Epidermal melanocyte (primary cell): ENCODE results near the gene PDZRN3.
A peak's percentile ranks its signal among the peaks of the same experiment; 100 is the strongest.

ENCODE experiments used
- DNase-seq: peaks from one replicate; pipeline ENCODE4 v3.0.0; 2011; ENCODE audit warnings: low spot score; ENCODE audit not compliant: insufficient read length

Gene PDZRN3

DNA sequence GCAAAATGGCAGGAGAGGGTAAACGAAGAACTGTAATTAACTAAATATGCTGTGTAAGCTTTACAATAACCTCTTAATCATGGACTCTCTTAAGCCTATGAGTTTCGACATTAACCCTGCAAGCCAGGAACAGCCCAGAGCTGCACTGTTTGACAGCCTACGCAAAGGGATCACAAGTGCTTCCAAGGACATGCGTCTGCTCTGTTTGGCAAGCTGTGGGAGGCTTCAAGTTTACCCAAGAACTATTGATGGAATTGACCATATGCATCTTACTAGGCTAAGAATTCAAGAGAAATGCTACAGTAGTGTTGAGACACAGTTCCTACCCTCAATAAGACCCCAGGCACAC, 66.0 kb downstream of the PDZRN3 start:
- DNase-seq, result no peak

DNA sequence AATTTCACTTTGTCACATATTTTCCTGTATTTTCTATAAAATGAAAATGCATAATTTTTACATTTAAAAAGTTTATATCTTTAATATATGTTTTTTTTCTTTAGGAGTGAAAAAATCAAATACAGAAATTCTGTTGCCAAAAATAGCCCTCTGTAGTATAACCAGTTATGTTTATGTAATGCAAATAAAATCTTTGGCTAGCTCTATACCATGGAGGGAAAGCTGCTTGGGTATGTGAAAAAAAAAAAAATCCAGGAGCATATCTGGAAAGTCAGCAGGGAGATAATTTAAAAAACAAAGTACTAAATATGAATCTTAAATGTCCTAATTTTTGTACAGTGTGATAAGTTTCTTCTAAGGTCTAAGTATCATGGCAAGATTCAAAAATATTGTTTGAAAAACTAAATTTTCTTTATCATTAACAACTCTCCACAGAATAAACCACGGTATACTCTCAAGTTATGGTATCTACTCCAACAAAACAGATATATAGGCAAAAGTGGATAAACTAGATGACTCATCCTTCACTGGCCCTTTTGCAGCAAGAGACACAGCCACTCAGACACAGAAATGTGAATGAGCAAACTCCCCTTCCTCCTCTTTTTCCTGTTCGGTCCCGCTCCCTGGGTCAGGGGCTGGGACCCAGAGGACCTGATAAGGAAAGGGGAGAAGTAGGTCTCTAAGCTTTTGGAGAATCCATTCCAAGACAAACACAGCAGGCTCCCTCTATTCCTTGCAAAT, 66.6 kb downstream of the PDZRN3 start:
- DNase-seq, result no peak

DNA sequence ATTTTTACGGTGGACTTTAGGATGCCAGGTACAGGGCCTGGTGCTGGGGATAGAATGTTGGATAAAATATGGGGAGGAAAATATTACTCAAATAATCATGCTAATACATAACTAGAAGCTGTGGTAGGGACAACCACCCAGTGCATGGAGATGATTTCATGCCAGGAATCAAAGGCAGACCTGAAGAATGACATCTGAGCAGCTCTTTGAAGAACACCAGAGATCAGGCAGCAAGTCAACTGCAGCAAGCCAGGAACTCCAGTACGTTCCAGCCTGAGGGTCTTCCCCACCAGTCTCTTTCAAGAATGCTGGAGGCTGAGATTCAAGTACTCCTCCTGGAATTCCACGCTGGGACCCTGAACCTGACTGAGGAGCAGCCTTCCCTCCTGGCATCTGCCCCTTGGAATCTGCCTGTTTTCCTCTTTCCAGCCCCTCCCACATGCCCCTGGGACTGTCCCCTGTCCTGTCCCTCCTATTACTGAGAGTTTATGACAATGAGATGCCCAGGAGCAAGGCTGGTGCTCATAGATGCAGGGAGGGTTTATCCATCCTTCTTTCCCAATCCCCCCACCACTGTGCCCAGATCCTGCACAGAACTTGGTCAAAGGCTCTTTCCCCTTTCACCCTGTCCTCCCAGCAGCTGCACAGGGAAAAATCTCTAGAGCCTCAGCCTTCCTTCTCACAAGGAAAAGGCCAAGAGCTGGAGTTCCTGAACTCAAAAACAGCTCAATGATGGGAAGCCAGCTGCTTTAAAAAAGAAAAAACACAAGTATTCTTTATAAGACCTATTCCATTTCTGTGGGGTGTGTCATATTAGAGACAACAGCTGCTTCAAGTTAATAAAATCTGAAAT, 68.0 kb downstream of the PDZRN3 start:
- DNase-seq, result no peak

DNA sequence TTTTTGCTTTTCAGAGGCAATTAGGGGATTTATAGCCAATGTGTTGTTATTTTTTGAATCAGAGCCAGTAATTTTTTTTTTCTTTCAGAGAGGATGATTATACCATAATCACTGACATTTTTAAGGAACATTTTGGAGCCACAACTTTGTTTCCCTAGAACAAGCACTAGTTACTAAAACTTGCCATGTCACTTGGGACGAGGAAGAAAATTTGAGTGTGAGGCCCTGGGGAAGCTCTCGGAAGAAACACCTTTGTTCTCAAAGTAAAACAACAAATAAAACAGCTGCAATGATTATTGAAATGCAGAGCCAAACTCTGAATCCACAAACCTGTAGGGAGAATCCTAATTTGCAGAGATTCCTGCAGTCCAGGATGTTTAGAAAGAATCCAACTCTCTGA, 69.7 kb downstream of the PDZRN3 start:
- DNase-seq, result no peak

DNA sequence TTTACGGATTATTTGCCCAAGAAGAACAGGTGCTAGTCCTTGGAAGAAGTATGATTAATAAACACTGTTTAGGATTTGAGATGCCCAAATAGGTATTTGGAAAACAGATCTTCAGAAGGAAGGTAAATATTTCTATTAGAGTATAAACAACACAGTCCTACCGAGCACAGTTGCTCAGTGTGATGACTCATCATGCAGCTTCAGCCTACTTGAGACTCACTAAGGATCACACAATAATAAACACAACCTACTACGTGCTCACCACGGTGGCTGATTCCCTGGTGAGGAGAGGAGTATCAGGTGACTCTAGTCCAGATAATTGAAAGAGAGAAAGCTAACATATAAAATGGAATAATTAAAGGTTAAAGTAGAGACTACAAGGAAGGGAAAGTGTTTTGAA, 72.0 kb downstream of the PDZRN3 start:
- no peak for DNase-seq

DNA sequence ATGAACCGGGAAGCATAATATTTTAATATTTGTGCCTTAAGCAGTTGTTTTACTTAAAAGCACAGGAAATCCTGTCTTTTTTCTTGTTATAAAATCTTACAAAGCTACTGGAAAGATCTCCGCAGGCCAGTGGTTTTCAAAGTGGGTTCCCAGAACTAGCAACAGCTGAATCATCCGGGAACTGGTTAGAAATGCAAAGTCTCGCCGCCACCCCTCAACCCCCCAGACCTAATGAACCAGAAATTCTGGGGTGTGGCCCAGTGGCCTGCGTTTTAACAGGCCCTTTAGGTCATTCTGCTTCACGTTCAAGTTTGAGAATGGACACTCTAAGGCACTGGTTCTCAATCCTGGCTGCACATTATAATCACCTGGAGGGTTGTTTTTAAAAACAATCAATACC, 74.7 kb downstream of the PDZRN3 start:
- no peak for DNase-seq

DNA sequence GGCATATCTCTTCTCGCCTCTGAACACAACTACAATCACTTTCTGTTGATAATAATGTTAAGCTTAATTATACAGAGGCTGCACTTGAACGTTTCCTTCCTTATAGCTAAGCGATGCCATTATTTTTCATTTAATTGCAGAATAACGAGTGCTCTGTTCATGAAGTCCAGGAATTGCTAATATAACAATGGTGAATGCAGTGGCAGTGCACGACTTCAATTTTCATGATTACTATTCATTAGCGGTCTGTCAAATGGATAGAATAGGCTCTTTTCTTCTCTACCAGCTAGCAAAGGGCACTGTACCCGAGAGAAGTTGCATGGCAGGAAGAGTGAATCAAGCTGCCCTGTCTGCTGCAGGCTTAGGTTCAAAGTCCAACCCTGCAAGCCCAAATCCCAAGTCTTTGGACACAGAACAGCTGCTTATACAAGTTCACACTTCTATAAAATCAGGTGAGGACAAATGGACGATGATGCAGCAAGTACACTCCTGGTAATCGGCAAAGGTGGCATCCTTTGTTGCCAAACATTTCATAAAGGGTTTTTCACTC, 75.6 kb downstream of the PDZRN3 start:
- peak; percentile 60 for DNase-seq

DNA sequence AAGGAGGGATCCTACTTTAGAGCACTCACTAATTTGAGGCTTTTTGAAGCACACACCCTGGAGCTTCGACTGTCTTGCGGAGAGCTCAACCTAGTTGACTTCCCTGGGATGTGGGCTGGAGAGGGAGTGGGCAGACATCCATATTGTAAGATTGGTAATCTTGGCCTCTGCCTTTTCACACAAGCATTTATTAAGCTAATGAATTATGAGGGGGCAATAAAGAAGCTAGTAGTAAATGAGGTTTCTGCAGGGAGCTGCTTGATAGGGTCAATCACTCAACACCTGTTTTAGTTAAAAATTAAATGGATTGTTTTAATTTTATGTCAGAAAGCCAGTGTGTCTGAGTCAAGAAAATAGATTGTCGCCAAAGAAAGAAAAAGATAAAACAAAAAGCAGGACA, 76.3 kb downstream of the PDZRN3 start:
- no peak for DNase-seq

DNA sequence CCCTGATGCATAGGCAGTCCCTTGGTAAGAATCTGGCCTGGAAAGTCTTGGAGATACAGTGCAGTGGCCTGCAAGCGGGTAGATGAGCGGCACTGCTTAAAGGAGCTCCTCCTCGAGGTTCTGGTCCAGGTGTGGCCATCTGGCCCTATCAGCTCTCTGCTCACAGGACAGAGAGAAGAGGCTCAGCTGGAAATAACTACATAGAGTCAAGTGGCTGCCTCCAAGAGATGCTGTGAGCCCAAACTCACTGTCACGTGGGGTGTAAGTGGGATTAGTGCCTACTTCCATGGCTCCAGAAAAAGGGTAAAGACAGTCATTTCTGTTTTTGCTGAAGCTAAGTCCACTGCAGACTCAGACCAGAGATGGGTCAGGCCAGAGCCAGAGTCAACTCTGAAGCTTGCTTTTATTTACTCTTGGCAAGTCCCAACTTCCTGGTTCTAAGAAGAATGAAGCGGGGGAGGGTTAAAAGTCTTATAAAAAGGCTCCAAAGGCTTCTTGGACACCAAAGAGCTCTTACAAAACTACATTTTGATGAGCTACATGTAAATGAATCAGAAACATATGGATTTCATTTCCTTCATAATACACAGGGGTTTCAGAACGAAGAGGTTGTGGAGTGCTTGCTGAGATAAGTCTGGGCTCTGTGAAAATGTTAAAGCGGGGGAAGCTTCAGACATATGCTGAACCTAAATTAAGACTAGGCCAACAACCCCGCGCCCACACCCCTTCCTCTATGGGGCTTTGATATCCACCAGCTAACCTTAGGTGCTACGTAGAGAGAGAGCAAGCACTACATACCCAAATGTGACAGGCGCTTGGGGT, 77.1 kb downstream of the PDZRN3 start:
- peak; percentile 29 for DNase-seq

DNA sequence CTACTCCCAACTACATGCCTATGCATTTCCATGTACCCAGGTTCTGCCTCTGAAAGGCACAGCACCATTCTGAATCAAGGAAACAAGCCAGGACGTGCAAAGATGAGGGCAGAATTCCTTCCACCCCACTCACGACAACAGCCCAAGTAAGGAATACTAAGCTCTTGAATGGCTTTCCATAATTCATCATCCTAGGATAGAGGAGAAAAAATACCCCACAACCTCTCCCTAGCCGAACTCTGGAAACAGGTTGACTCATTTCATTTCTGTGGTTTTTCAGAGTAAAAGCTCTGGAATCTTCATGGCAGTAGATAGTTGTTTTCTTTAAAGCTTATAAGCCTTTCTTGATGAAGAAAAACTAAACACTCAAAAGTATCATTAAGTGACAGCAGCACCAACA, 77.8 kb downstream of the PDZRN3 start:
- peak; percentile 36 for DNase-seq

DNA sequence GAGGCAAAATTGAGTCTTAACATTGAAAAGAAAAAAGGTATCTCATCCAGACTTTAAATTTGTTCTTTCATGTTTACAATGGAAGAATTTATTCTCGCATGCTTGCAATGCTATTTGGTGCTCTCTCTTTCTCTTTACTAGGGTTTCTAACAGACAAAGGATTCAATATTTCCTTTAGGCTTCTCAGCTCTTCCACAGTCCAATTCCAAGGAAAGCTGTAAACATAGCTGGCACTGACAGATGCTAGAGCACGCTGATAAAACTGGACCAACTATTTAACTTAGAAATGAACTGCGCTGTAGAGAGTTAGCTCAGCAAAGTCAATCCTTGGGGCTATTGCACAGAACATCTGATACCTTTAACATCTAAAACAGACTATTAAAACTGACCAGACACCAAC, 81.3 kb downstream of the PDZRN3 start:
- no peak for DNase-seq

DNA sequence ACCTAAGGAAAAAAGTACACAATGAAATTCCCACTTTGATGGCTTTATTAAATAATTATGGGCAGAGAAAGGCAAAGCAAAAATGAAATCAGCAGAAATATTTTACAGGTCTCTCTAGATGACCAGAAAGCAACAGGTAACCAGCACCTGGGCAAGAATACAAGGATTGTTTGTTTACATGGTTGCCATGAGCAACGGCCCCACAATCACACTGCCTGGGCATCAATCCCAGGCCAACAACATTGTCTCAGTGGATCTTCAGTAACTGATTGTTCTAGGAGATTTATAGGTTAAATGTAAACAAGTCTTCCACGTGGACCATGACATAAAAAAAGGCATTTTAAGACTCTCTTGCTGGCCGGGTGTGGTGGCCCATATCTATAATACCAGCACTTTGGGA, 82.6 kb downstream of the PDZRN3 start:
- no peak for DNase-seq

DNA sequence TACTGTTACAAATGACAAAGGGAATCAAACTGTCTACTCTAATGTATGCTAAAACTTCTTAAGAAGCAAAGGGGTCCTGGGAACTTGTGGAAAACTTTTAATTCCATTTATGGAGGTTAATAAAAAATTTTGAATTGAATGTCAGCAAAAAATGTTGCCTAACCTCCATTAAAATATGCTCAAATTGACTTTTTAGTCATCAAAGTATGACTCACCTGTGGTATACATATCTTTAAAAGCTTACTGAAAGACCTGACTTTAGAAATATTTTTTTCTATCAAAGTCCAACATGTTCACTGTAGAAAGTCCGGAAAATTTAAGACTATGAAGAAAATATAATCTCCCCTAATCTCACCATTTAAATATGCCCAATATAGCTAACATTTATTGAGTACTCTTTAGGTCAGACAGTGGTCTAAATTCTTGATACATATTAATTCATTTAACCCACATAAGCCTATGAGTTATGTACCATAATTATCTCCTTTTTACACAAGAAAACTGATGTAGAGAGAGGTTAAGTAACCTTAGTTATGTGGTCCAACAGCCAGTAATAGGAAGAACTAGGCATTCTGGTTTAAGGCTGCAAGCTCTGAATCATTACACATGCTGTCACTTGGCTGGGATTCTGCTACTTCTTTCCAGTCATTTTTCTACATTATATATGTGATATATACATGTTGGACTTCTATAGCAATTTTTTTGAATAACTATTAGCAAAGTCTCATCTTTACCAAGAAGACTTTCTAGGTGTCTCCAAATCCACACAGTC, 83.6 kb downstream of the PDZRN3 start:
- no peak for DNase-seq

DNA sequence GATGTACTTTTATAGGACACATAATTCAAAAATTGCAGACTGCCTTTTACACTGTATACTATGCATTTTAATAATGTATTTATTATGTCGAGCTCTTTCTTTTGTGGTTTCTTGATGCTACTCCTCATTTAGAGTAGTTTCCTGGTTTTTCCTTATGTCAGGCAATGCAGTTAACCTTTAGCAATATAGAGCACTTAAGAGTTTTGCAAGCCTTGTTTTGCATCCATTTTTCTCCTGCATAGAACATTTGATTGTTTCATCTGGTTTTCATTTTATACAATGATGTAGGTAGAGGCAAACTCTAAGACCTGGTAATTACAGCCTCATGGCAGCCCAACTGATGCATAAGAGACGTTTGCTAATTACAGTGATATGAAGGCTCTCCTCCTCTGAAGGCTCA, 86.3 kb downstream of the PDZRN3 start:
- DNase-seq, result no peak

DNA sequence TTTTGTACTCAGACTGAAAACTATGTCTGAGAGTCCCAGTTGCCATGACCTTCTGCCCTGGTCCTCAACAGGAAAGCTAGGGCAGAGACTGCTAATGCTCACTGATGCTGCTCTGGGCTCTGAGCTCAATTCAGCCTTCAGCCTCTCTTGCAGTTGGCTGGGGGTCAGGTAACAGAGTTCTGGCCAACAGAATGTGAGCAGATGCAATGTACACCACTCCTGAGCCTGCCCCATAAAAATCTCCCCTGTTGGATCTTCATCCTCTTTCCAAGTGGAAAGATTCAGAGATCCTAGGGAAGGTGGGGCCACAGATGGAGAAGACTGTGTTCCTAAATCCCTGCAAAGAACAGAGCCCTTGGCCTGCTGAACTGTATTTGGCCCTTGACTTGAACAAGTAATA, 87.8 kb downstream of the PDZRN3 start:
- DNase-seq, result no peak

DNA sequence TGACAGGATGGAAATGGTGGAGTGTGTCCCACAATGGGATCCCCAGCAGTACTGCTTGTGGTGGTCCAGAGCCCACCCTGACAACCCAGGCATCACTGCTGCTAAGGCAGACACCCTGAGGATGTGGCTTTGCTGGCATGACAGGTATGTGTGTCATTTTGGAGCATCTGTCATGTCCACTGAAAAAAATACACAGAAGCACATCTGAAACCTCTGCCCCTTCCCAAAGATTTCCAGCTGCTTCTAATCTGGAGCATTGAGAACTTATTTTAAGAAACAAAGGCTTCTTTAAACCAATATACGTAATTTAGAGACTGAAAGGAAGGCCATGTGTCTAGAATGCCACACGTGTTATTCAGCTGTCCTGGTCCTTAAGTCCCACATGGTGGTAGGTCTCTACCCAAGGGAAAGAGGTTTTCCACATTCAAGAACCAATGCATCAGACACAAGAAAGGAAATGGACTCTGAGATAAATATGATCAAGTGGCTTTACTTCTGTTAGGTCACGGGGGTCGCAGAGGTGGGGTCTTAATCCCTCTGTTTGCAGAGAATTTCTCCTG, 88.3 kb downstream of the PDZRN3 start:
- no peak for DNase-seq

DNA sequence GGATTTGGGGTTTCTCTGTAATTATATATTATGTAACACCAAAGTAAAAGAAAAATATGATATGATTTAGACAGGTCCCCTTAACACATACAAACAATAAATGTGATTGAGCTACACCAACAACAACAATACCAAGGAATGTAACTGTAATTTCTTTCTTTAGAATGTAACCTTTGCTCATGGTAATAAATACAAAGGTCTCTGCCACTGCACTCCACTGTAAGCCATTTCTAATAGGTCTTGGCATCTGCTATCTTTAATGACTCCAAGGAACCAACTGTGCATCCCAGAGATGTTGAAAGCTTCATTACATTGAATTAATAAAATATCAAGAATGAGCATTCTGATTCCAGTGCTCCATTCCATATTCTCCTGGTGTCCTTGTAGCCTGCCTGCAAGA, 88.8 kb downstream of the PDZRN3 start:
- DNase-seq, result no peak

DNA sequence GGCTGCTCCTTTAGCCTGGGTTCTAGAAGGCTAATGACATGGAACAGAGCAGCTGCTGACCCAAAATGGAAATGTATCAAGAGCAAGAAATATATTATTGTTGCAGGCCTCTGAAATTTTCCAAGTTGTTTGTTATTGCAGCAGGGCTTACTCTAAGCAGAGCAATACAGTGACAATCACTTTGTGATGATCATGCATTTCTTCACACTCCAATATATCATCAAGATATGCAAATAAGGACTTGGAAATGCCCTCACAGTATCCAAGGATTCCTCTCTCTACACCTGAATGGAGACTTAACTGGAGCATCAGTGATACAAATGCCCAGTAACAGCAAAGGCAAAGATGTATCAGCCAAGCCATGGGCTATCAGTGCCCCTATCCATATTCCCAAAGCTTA, 89.6 kb downstream of the PDZRN3 start:
- no peak for DNase-seq

DNA sequence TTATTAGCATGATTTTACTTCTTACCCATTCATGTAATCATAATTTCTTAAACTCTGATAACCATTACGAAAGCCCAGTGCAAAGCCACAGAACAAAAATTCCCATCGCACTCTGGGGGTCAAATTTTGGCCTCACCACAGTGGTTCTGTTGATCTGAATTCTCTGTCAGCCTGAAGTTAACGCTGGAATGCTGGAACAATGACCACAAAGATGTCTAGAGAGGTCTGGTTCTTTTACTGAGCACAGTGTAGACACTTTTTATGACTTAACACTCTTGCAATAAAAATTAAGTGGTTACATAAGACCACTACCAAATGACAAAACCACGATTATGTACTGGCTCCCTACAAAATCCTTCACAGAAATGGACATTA, 94.7 kb downstream of the PDZRN3 start:
- peak; percentile 41 for DNase-seq

DNA sequence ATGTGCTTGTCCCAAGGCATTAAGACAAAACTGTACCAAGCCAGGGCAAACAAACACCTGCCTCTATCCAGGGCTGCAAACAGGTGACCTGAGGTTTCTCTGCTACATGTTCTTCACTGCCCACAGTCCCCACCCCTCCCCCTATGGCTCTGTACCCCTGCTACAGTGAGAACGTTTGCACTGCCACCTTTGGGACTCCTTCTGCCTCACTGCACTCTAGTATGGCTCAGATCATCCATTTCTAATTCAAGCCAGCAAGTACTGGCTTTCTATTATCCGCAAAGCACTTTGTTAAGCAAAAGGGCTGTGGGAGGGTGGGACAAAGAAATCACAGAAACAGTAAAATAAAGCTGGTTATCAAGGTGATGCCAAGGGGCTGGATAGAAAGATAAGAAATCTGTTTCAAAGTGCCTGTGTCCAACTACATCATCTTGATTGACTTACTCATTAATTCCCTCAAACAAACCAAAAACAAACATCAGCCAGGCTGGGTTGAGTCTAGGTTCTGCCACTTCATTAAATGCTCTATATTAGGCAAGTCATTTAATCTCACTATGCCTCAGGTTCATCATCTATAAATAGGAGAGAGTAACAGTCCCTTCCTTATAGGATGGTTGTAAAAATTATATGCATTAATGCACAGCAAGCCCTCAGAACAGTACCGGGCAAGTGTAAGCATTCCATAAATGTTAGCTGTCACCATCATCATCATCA, 95.3 kb downstream of the PDZRN3 start:
- DNase-seq, result no peak
